DND-41 (cell line): ENCODE data around the gene MALT1.
A peak's percentile ranks its signal among the peaks of the same experiment; 100 is the strongest.

Source experiments
- EZH2 ChIP-seq: IDR thresholded peaks from 3 replicates; pipeline ENCODE4 v1.6.1; 2012; ENCODE audit warnings: borderline replicate concordance, low read depth, mild to moderate bottlenecking, moderate library complexity, low read length, inconsistent platforms; ENCODE audit not compliant: severe bottlenecking
- TF ChIP-seq, protein P1 (sequence below): IDR thresholded peaks from 2 replicates; pipeline ENCODE4 v1.5.1; 2012; ENCODE audit warnings: borderline replicate concordance, low read length, moderate library complexity, mild to moderate bottlenecking; ENCODE audit not compliant: poor library complexity, severe bottlenecking; ENCODE audit errors: extremely low read depth

GRCh38 chr18:58781627-58782194 lies 110.4 kb downstream of the MALT1 start:
- TF ChIP-seq, protein P1, sequence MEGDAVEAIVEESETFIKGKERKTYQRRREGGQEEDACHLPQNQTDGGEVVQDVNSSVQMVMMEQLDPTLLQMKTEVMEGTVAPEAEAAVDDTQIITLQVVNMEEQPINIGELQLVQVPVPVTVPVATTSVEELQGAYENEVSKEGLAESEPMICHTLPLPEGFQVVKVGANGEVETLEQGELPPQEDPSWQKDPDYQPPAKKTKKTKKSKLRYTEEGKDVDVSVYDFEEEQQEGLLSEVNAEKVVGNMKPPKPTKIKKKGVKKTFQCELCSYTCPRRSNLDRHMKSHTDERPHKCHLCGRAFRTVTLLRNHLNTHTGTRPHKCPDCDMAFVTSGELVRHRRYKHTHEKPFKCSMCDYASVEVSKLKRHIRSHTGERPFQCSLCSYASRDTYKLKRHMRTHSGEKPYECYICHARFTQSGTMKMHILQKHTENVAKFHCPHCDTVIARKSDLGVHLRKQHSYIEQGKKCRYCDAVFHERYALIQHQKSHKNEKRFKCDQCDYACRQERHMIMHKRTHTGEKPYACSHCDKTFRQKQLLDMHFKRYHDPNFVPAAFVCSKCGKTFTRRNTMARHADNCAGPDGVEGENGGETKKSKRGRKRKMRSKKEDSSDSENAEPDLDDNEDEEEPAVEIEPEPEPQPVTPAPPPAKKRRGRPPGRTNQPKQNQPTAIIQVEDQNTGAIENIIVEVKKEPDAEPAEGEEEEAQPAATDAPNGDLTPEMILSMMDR = peak; percentile 93
- TF ChIP-seq EZH2 = no peak
